Measurements from ENCODE around the gene CENPP.

- TF ChIP-seq CTCF (IDR thresholded peaks at IDR 0.05) (no peak), POLR2AphosphoS5 (IDR thresholded peaks at IDR 0.05) (no peak), EP300 (IDR thresholded peaks at IDR 0.05) (no peak)
Measured at GRCh38 chr9:92289708-92290390, 35.9 kb upstream of the CENPP start.

Measured in gastroesophageal sphincter (tissue), 3 donors.